Upper lobe of left lung (tissue), 4 donors: Measurements from ENCODE around the gene SLC4A7.

ENCODE experiments used
- EP300 ChIP-seq, 4 donors: sonication (generic); formaldehyde crosslinking; IDR thresholded peaks; one replicate each; pipeline ENCODE4 v1.5.1; 2017; ENCODE audit warnings: antibody characterized with exemption in 4 of 4, control low read depth in 2 of 4
- POLR2A ChIP-seq, 4 donors: fragments of 450-650 bp; IDR thresholded peaks; one replicate each; pipeline ENCODE4 v1.5.1; 2016 to 2017; ENCODE audit warnings: antibody characterized with exemption in 4 of 4, mild to moderate bottlenecking in 2 of 4

- no peak for TF ChIP-seq EP300 (IDR thresholded peaks at IDR 0.05)
- no peak for TF ChIP-seq POLR2A (IDR thresholded peaks at IDR 0.05)
These were observed 150.3 kb downstream of the SLC4A7 start for GRCh38 chr3:27333843-27334242.
